SK-N-SH treated with all-trans-retinoic acid at 6 μM for 48 hours (cell line): ENCODE results near the gene CHP2.

ENCODE experiments used
- ATAC-seq: fragments of 200-7000 bp; cut with Tn5 transposase; 3 replicates; pipeline ENCODE4 v1.9.1; 2020; ENCODE audit warnings: mild to moderate bottlenecking, moderate library complexity
- CREB5 ChIP-seq: fragments of 250-450 bp; sonication (Bioruptor Pico); IDR thresholded peaks from 2 replicates; pipeline ENCODE4 v1.5.1; 2020; ENCODE audit warnings: low read depth, mild to moderate bottlenecking, moderate library complexity
- CSDC2 ChIP-seq: fragments of 250-450 bp; sonication (Bioruptor Pico); IDR thresholded peaks from 2 replicates; pipeline ENCODE4 v1.5.0; 2020; ENCODE audit warnings: mild to moderate bottlenecking, moderate library complexity
- CSRNP3 ChIP-seq: fragments of 250-450 bp; sonication (Bioruptor Pico); IDR thresholded peaks from 2 replicates; pipeline ENCODE4 v1.5.1; 2021; ENCODE audit warnings: mild to moderate bottlenecking, moderate library complexity
- ESRRG ChIP-seq: fragments of 250-450 bp; sonication (Bioruptor Pico); IDR thresholded peaks from 2 replicates; pipeline ENCODE4 v1.6.1; 2021; ENCODE audit warnings: mild to moderate bottlenecking
- ISL1 ChIP-seq: fragments of 250-450 bp; sonication (Bioruptor Pico); IDR thresholded peaks from 2 replicates; pipeline ENCODE4 v2.1.2; 2022; ENCODE audit warnings: mild to moderate bottlenecking, moderate library complexity
- OSR1 ChIP-seq: fragments of 250-450 bp; sonication (Bioruptor Pico); IDR thresholded peaks from 2 replicates; pipeline ENCODE4 v1.8.0; 2022; ENCODE audit warnings: moderate library complexity, mild to moderate bottlenecking, inconsistent platforms
- PATZ1 ChIP-seq: fragments of 250-450 bp; sonication (Bioruptor Pico); IDR thresholded peaks from 2 replicates; pipeline ENCODE4 v1.8.0; 2020; ENCODE audit warnings: mild to moderate bottlenecking, moderate library complexity, borderline replicate concordance
- POU6F1 ChIP-seq: fragments of 250-450 bp; sonication (Bioruptor Pico); IDR thresholded peaks from 2 replicates; pipeline ENCODE4 v1.8.0; 2021; ENCODE audit warnings: low read depth, mild to moderate bottlenecking, moderate library complexity, borderline replicate concordance
- PPARA ChIP-seq: fragments of 250-450 bp; sonication (Bioruptor Pico); IDR thresholded peaks from 2 replicates; pipeline ENCODE4 v1.5.0; 2020; ENCODE audit warnings: mild to moderate bottlenecking, borderline replicate concordance
- RARB ChIP-seq: fragments of 250-450 bp; sonication (Bioruptor Pico); IDR thresholded peaks from 2 replicates; pipeline ENCODE4 v1.8.0; 2021; ENCODE audit warnings: mild to moderate bottlenecking, moderate library complexity
- SNAI2 ChIP-seq: fragments of 250-450 bp; sonication (Bioruptor Pico); IDR thresholded peaks from 2 replicates; pipeline ENCODE4 v1.5.0; 2020; ENCODE audit warnings: mild to moderate bottlenecking, moderate library complexity
- TCF4 ChIP-seq: fragments of 250-450 bp; sonication (Bioruptor Pico); IDR thresholded peaks from 2 replicates; pipeline ENCODE4 v1.8.0; 2021; ENCODE audit warnings: mild to moderate bottlenecking, moderate library complexity, borderline replicate concordance
- TOX ChIP-seq: fragments of 250-450 bp; sonication (Bioruptor Pico); IDR thresholded peaks from 2 replicates; pipeline ENCODE4 v1.8.0; 2021; ENCODE audit warnings: mild to moderate bottlenecking, moderate library complexity, borderline replicate concordance
- TSHZ2 ChIP-seq: fragments of 250-450 bp; sonication (Bioruptor Pico); IDR thresholded peaks from 2 replicates; pipeline ENCODE4 v1.5.0; 2020; ENCODE audit warnings: mild to moderate bottlenecking, moderate library complexity
- ZC3H10 ChIP-seq: fragments of 250-450 bp; sonication (Bioruptor Pico); IDR thresholded peaks from 2 replicates; pipeline ENCODE4 v1.5.1; 2021; ENCODE audit warnings: mild to moderate bottlenecking, moderate library complexity
- ZFP3 ChIP-seq: fragments of 250-450 bp; sonication (Bioruptor Pico); IDR thresholded peaks from 2 replicates; pipeline ENCODE4 v1.5.0; 2020; ENCODE audit warnings: mild to moderate bottlenecking, moderate library complexity
- ZFP30 ChIP-seq: fragments of 450-650 bp; formaldehyde crosslinking; IDR thresholded peaks from 2 replicates; pipeline ENCODE4 v1.5.0; 2022; ENCODE audit warnings: mild to moderate bottlenecking, moderate library complexity
- ZNF565 ChIP-seq: fragments of 450-650 bp; formaldehyde crosslinking; conservative IDR thresholded peaks from 2 replicates; pipeline ENCODE4 v1.5.0; 2020; ENCODE audit warnings: low read depth, mild to moderate bottlenecking, moderate library complexity
- ZNF70 ChIP-seq: fragments of 450-650 bp; formaldehyde crosslinking; IDR thresholded peaks from 2 replicates; pipeline ENCODE4 v1.5.0; 2020; ENCODE audit warnings: mild to moderate bottlenecking, moderate library complexity
- ZNF8 ChIP-seq: fragments of 450-650 bp; formaldehyde crosslinking; IDR thresholded peaks from 2 replicates; pipeline ENCODE4 v1.5.0; 2020; ENCODE audit warnings: mild to moderate bottlenecking, moderate library complexity

Gene CHP2

DNA sequence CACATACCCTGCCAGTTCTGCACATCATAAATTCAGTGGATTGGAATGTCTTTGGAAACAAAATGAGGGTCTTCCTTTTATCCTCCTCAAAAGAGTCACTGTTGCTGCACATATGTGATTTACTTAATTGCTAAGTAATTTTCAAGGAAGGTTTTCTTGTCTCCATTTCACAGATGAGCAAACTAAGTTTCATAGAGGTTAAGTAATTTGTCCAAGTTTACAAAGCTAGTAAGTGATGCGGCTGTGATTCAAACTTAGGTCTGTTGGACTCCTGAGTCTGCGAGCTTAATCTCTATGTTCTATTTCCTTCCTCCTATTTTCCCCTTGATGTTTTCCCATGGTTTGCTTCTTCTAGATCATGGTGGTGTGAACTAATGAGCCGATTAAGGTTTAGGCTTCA, 28.1 kb upstream of the CHP2 start (continued):
- TF ChIP-seq ZFP30 (CRISPR knock-in tag) (no peak), SNAI2 (CRISPR knock-in tag) (no peak), ZNF70 (CRISPR knock-in tag) (no peak), ZFP3 (CRISPR knock-in tag) (no peak), ESRRG (no peak)

- no peak for TF ChIP-seq CSDC2 (CRISPR knock-in tag)
- TF ChIP-seq ZFP30 (CRISPR knock-in tag): no peak
- TF ChIP-seq CREB5: no peak
- TF ChIP-seq RARB (CRISPR knock-in tag): no peak
- no peak for TF ChIP-seq TSHZ2 (CRISPR knock-in tag)
- no peak for TF ChIP-seq ISL1 (CRISPR knock-in tag)
- no peak for TF ChIP-seq PATZ1 (CRISPR knock-in tag)
- no peak for TF ChIP-seq CSRNP3 (CRISPR knock-in tag)
- TF ChIP-seq ZNF70 (CRISPR knock-in tag): no peak
- TF ChIP-seq TCF4: no peak
- ATAC-seq: peak; percentile 12; the same call in 1 of the 3 replicates
Observed at GRCh38 chr16:23728112-23728477, 26.7 kb upstream of the CHP2 start.

DNA sequence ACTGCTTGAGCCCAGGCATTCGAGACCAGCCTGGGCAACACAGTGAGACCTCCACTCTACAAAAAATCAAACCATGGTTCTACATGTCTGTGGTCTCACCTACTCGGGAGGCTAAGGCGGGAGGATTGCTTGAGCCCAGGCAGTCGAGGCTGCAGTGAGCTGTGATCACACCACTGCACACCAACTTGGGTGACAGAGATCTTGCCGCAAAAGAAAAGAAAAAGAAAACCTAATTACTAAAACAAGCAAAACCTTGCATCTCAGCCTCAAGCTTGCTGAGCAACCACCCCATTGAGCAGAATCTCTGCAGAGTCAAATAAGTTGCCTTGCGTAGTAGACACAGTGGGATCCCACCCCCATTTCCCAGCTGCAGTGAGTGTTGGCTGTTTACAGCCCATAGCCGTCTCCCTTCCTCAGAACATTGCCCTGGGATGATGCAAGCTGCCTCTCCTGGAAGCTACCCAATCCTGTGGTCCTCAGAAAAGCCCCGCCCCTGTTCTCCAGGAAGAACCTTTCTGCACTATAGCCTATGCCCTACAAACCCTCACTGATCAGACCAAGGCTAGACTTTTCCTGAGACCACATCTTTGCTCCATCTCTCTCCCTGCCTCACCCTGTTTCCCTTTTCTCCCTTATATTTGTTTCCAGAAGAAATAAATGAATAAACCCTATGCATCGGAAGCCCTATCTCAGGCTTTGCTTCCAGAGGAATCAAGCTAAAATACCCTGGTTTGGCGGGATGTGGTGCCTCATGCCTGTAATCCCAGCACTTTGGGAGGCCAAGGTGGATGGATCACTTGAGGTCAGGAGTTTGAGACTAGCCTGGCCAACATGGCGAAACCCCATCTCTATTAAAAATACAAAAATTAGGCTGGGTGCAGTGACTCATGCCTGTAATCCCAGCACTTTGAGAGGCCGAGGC, 25.1 kb upstream of the CHP2 start:
- peak; percentile 65 for ATAC-seq
- TF ChIP-seq ZNF8 (no peak), ISL1 (CRISPR knock-in tag) (no peak), PPARA (CRISPR knock-in tag) (no peak), CSRNP3 (CRISPR knock-in tag) (no peak), RARB (CRISPR knock-in tag) (no peak), ZNF565 (CRISPR knock-in tag) (no peak), PATZ1 (CRISPR knock-in tag) (no peak), POU6F1 (CRISPR knock-in tag) (no peak), ZC3H10 (CRISPR knock-in tag) (no peak), CSDC2 (CRISPR knock-in tag) (no peak), SNAI2 (CRISPR knock-in tag) (no peak), OSR1 (CRISPR knock-in tag) (no peak), TOX (CRISPR knock-in tag) (no peak)
